Measurements from ENCODE around the gene ADAMTS2.

Gene ADAMTS2

GRCh38 chr5:179332741-179333290 is 12.4 kb downstream of the ADAMTS2 start:
- H3K79me1 ChIP-seq (ENCODE audit: low read length) = no peaks in the 10 kb centered on the region
- H3K56ac ChIP-seq (ENCODE audit: low read length) = no peak overlapping the region
- DNase-seq = no peak
- H3K18ac ChIP-seq (ENCODE audit: low read length) = no peak overlapping the region
- no peak overlapping the region for H4K5ac ChIP-seq (ENCODE audit: low read length)
- no peak overlapping the region for H2BK120ac ChIP-seq (ENCODE audit: low read depth, low read length)
- H3K36me3 ChIP-seq (ENCODE audit: control insufficient read depth, insufficient read depth, low read length) = no peaks in the 10 kb centered on the region
- no peak overlapping the region for H3K4ac ChIP-seq (ENCODE audit: low read depth, low read length)
- H3K4me1 ChIP-seq (ENCODE audit: control insufficient read depth, low read depth, low read length) = no peaks in the 10 kb centered on the region
- no peak overlapping the region for H2BK5ac ChIP-seq (ENCODE audit: low read length)
- WGBS (ENCODE audit: extremely low coverage, insufficient coverage, low lambda C conversion rate) = no CpG with 5 or more reads among the region's 13 CpGs
- H3K27me3 ChIP-seq (ENCODE audit: insufficient read depth, low read length, poor library complexity) = no peaks in the 10 kb centered on the region
- H2BK15ac ChIP-seq (replicated peaks; ENCODE audit: low read depth) = no peak overlapping the region
- no peak overlapping the region for H4K8ac ChIP-seq (ENCODE audit: low read depth, low read length)
- H3K23ac ChIP-seq (ENCODE audit: low read length) = no peak overlapping the region
- no peak overlapping the region for H3K27ac ChIP-seq (ENCODE audit: low read depth, low read length)
- no peak overlapping the region for H3K9ac ChIP-seq (ENCODE audit: low read length)
- H3K4me2 ChIP-seq (ENCODE audit: low read length) = no peak overlapping the region
- H2AK5ac ChIP-seq (ENCODE audit: low read length) = no peak overlapping the region
- H3K79me2 ChIP-seq (ENCODE audit: control insufficient read depth, insufficient read depth, low read length) = no peaks in the 10 kb centered on the region
- no peak overlapping the region for H3K4me3 ChIP-seq (ENCODE audit: low read length)

- Histone ChIP-seq H3K27ac (ENCODE audit: low read depth, low read length) (no peak overlapping the region), H2BK120ac (ENCODE audit: low read depth, low read length) (no peak overlapping the region), H2AK5ac (ENCODE audit: low read length) (no peak overlapping the region), H3K27me3 (ENCODE audit: insufficient read depth, low read length, poor library complexity) (no peaks in the 10 kb centered on the region), H3K4ac (ENCODE audit: low read depth, low read length) (no peak overlapping the region), H4K8ac (ENCODE audit: low read depth, low read length) (no peak overlapping the region), H3K79me2 (ENCODE audit: control insufficient read depth, insufficient read depth, low read length) (no peaks in the 10 kb centered on the region), H3K9ac (ENCODE audit: low read length) (no peak overlapping the region), H4K5ac (ENCODE audit: low read length) (no peak overlapping the region), H2BK5ac (ENCODE audit: low read length) (no peak overlapping the region), H3K4me2 (ENCODE audit: low read length) (no peak overlapping the region), H3K4me1 (ENCODE audit: control insufficient read depth, low read depth, low read length) (no peaks in the 10 kb centered on the region), H3K18ac (ENCODE audit: low read length) (no peak overlapping the region), H3K56ac (ENCODE audit: low read length) (no peak overlapping the region), H3K23ac (ENCODE audit: low read length) (no peak overlapping the region), H3K79me1 (ENCODE audit: low read length) (no peaks in the 10 kb centered on the region), H3K4me3 (ENCODE audit: low read length) (no peak overlapping the region), H2BK15ac (replicated peaks; ENCODE audit: low read depth) (no peak overlapping the region), H3K36me3 (ENCODE audit: control insufficient read depth, insufficient read depth, low read length) (no peaks in the 10 kb centered on the region)
- WGBS (ENCODE audit: extremely low coverage, insufficient coverage, low lambda C conversion rate) = no CpG with 5 or more reads among the region's 8 CpGs
- no peak for DNase-seq
These were observed 13.5 kb downstream of the ADAMTS2 start for GRCh38 chr5:179331591-179332375.

GRCh38 chr5:179330186-179330900 is 14.9 kb downstream of the ADAMTS2 start:
- no peak overlapping the region for H2BK15ac ChIP-seq (replicated peaks; ENCODE audit: low read depth)
- H3K4me1 ChIP-seq (ENCODE audit: control insufficient read depth, low read depth, low read length) = no peaks in the 10 kb centered on the region
- H3K79me2 ChIP-seq (ENCODE audit: control insufficient read depth, insufficient read depth, low read length) = no peaks in the 10 kb centered on the region
- no peak overlapping the region for H3K27ac ChIP-seq (ENCODE audit: low read depth, low read length)
- no peak overlapping the region for H3K4me3 ChIP-seq (ENCODE audit: low read length)
- H4K8ac ChIP-seq (ENCODE audit: low read depth, low read length) = no peak overlapping the region
- H3K4ac ChIP-seq (ENCODE audit: low read depth, low read length) = no peak overlapping the region
- H3K36me3 ChIP-seq (ENCODE audit: control insufficient read depth, insufficient read depth, low read length) = no peaks in the 10 kb centered on the region
- WGBS (ENCODE audit: extremely low coverage, insufficient coverage, low lambda C conversion rate) = no CpG with 5 or more reads among the region's 13 CpGs
- H3K4me2 ChIP-seq (ENCODE audit: low read length) = no peak overlapping the region
- no peak overlapping the region for H3K18ac ChIP-seq (ENCODE audit: low read length)
- H2BK120ac ChIP-seq (ENCODE audit: low read depth, low read length) = no peak overlapping the region
- H3K27me3 ChIP-seq (ENCODE audit: insufficient read depth, low read length, poor library complexity) = no peaks in the 10 kb centered on the region
- H3K79me1 ChIP-seq (ENCODE audit: low read length) = no peaks in the 10 kb centered on the region
- H2AK5ac ChIP-seq (ENCODE audit: low read length) = no peak overlapping the region
- no peak overlapping the region for H2BK5ac ChIP-seq (ENCODE audit: low read length)
- H3K9ac ChIP-seq (ENCODE audit: low read length) = no peak overlapping the region
- no peak overlapping the region for H4K5ac ChIP-seq (ENCODE audit: low read length)
- H3K56ac ChIP-seq (ENCODE audit: low read length) = no peak overlapping the region
- H3K23ac ChIP-seq (ENCODE audit: low read length) = no peak overlapping the region
- no peak for DNase-seq

GRCh38 chr5:179328291-179328690 is 17.0 kb downstream of the ADAMTS2 start:
- no peak overlapping the region for H3K4ac ChIP-seq (ENCODE audit: low read depth, low read length)
- no peaks in the 10 kb centered on the region for H3K79me2 ChIP-seq (ENCODE audit: control insufficient read depth, insufficient read depth, low read length)
- H3K27me3 ChIP-seq (ENCODE audit: insufficient read depth, low read length, poor library complexity) = no peaks in the 10 kb centered on the region
- no peak overlapping the region for H3K9ac ChIP-seq (ENCODE audit: low read length)
- no peak overlapping the region for H2BK15ac ChIP-seq (replicated peaks; ENCODE audit: low read depth)
- H2BK120ac ChIP-seq (ENCODE audit: low read depth, low read length) = no peak overlapping the region
- no peak overlapping the region for H4K5ac ChIP-seq (ENCODE audit: low read length)
- WGBS (ENCODE audit: extremely low coverage, insufficient coverage, low lambda C conversion rate) = no CpG with 5 or more reads among the region's 6 CpGs
- H4K8ac ChIP-seq (ENCODE audit: low read depth, low read length) = no peak overlapping the region
- H3K4me3 ChIP-seq (ENCODE audit: low read length) = no peak overlapping the region
- H3K56ac ChIP-seq (ENCODE audit: low read length) = no peak overlapping the region
- H3K23ac ChIP-seq (ENCODE audit: low read length) = no peak overlapping the region
- no peak overlapping the region for H3K27ac ChIP-seq (ENCODE audit: low read depth, low read length)
- no peak overlapping the region for H3K4me2 ChIP-seq (ENCODE audit: low read length)
- H3K4me1 ChIP-seq (ENCODE audit: control insufficient read depth, low read depth, low read length) = no peaks in the 10 kb centered on the region
- H2BK5ac ChIP-seq (ENCODE audit: low read length) = no peak overlapping the region
- H2AK5ac ChIP-seq (ENCODE audit: low read length) = no peak overlapping the region
- no peaks in the 10 kb centered on the region for H3K36me3 ChIP-seq (ENCODE audit: control insufficient read depth, insufficient read depth, low read length)
- no peak overlapping the region for H3K18ac ChIP-seq (ENCODE audit: low read length)
- no peak for DNase-seq
- no peaks in the 10 kb centered on the region for H3K79me1 ChIP-seq (ENCODE audit: low read length)

GRCh38 chr5:179327021-179327735 is 18.1 kb downstream of the ADAMTS2 start:
- H3K18ac ChIP-seq (ENCODE audit: low read length) = no peak overlapping the region
- H2BK15ac ChIP-seq (replicated peaks; ENCODE audit: low read depth) = no peak overlapping the region
- H3K79me1 ChIP-seq (ENCODE audit: low read length) = no peaks in the 10 kb centered on the region
- no peaks in the 10 kb centered on the region for H3K79me2 ChIP-seq (ENCODE audit: control insufficient read depth, insufficient read depth, low read length)
- H2BK5ac ChIP-seq (ENCODE audit: low read length) = no peak overlapping the region
- H3K4me3 ChIP-seq (ENCODE audit: low read length) = no peak overlapping the region
- H2AK5ac ChIP-seq (ENCODE audit: low read length) = no peak overlapping the region
- H3K36me3 ChIP-seq (ENCODE audit: control insufficient read depth, insufficient read depth, low read length) = no peaks in the 10 kb centered on the region
- no peak overlapping the region for H4K8ac ChIP-seq (ENCODE audit: low read depth, low read length)
- H4K5ac ChIP-seq (ENCODE audit: low read length) = no peak overlapping the region
- DNase-seq = no peak
- H3K56ac ChIP-seq (ENCODE audit: low read length) = no peak overlapping the region
- no peaks in the 10 kb centered on the region for H3K4me1 ChIP-seq (ENCODE audit: control insufficient read depth, low read depth, low read length)
- no peak overlapping the region for H3K4ac ChIP-seq (ENCODE audit: low read depth, low read length)
- no CpG with 5 or more reads among the region's 15 CpGs for WGBS (ENCODE audit: extremely low coverage, insufficient coverage, low lambda C conversion rate)
- H3K27me3 ChIP-seq (ENCODE audit: insufficient read depth, low read length, poor library complexity) = no peaks in the 10 kb centered on the region
- no peak overlapping the region for H3K27ac ChIP-seq (ENCODE audit: low read depth, low read length)
- peak overlapping the region; percentile 1 for H3K4me2 ChIP-seq (ENCODE audit: low read length)
- H2BK120ac ChIP-seq (ENCODE audit: low read depth, low read length) = no peak overlapping the region
- H3K9ac ChIP-seq (ENCODE audit: low read length) = no peak overlapping the region
- H3K23ac ChIP-seq (ENCODE audit: low read length) = no peak overlapping the region
